ENCODE results near the gene PLXNB3.

DNA sequence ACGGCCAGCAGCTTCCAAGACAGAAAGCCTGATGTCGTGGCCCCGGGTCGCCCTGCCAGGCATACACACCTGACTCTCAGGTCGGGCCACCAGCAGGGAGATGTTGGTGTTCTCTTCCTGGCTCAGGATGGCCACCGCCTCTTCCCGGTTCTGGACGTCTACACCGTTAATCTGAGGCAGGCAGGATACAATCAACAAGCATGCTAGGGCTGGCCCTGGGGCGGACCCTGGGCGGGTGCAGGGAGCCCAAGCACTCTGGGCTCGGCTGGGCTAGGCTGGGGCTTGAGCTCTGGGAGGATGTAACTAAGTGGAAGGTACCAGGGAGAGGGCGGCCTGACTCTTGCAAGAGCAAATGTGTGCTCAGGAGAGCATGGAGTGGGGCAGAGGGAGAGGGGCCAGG is 41.4 kb downstream of the PLXNB3 start:
- TF ChIP-seq, protein P1, sequence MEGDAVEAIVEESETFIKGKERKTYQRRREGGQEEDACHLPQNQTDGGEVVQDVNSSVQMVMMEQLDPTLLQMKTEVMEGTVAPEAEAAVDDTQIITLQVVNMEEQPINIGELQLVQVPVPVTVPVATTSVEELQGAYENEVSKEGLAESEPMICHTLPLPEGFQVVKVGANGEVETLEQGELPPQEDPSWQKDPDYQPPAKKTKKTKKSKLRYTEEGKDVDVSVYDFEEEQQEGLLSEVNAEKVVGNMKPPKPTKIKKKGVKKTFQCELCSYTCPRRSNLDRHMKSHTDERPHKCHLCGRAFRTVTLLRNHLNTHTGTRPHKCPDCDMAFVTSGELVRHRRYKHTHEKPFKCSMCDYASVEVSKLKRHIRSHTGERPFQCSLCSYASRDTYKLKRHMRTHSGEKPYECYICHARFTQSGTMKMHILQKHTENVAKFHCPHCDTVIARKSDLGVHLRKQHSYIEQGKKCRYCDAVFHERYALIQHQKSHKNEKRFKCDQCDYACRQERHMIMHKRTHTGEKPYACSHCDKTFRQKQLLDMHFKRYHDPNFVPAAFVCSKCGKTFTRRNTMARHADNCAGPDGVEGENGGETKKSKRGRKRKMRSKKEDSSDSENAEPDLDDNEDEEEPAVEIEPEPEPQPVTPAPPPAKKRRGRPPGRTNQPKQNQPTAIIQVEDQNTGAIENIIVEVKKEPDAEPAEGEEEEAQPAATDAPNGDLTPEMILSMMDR (IDR thresholded peaks at IDR 0.05; ENCODE audit: low read depth, low read length, missing input control) = no peak
- TF ChIP-seq, protein P2, sequence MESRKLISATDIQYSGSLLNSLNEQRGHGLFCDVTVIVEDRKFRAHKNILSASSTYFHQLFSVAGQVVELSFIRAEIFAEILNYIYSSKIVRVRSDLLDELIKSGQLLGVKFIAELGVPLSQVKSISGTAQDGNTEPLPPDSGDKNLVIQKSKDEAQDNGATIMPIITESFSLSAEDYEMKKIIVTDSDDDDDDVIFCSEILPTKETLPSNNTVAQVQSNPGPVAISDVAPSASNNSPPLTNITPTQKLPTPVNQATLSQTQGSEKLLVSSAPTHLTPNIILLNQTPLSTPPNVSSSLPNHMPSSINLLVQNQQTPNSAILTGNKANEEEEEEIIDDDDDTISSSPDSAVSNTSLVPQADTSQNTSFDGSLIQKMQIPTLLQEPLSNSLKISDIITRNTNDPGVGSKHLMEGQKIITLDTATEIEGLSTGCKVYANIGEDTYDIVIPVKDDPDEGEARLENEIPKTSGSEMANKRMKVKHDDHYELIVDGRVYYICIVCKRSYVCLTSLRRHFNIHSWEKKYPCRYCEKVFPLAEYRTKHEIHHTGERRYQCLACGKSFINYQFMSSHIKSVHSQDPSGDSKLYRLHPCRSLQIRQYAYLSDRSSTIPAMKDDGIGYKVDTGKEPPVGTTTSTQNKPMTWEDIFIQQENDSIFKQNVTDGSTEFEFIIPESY (IDR thresholded peaks at IDR 0.05) = no peak
- TF ChIP-seq YY1 (IDR thresholded peaks at IDR 0.05) (no peak), RAD21 (IDR thresholded peaks at IDR 0.05) (no peak)
